Esophagus muscularis mucosa (tissue), 4 donors: ENCODE results near the gene GNGT1. TPM values are rescaled to one million over a fixed set of nuclear protein-coding genes. Genes with fewer than 3 reads are reported as not detected.

Experiments
- DNase-seq: peaks from one replicate; pipeline ENCODE4 v3.0.0-alpha.2; 2017; ENCODE audit errors: extremely low spot score
- H3K27ac ChIP-seq, 4 donors: fragments of 200-600 bp; sonication (generic); replicated peaks in 1 of 4; 1 replicate in 3 of 4; 2 replicates in 1 of 4; pipeline ENCODE4 v1.5.1; 2016 to 2019; ENCODE audit warnings: mild to moderate bottlenecking in 1 of 4
- H3K27me3 ChIP-seq, 4 donors: fragments of 200-600 bp; sonication (generic); one replicate each; pipeline versions ENCODE4 v1.5.1 to v1.6.0; 2016 to 2019
- H3K36me3 ChIP-seq, 4 donors: fragments of 200-600 bp; sonication (generic); one replicate each; pipeline ENCODE4 v1.5.1; 2016 to 2019
- H3K4me1 ChIP-seq, 4 donors: fragments of 200-600 bp; sonication (generic); one replicate each; pipeline ENCODE4 v1.5.1; 2016 to 2019
- H3K4me3 ChIP-seq, 4 donors: fragments of 200-600 bp; sonication (generic); 1 replicate in 2 of 4; 2 replicates in 2 of 4; pipeline ENCODE4 v1.5.1; 2016 to 2019; ENCODE audit warnings: mild to moderate bottlenecking in 4 of 4, moderate library complexity in 1 of 4
- H3K9me3 ChIP-seq, 4 donors: fragments of 200-600 bp; sonication (generic); 1 replicate in 3 of 4; 2 replicates in 1 of 4; pipeline ENCODE4 v1.5.1; 2016 to 2019
- EP300 ChIP-seq: sonication (generic); formaldehyde crosslinking; IDR thresholded peaks from one replicate; pipeline ENCODE4 v1.6.1; 2017; ENCODE audit warnings: antibody characterized with exemption
- POLR2A ChIP-seq: fragments of 450-650 bp; IDR thresholded peaks from one replicate; pipeline ENCODE4 v1.6.1; 2017; ENCODE audit warnings: antibody characterized with exemption, moderate library complexity, mild to moderate bottlenecking, low read depth
- POLR2AphosphoS5 ChIP-seq, 2 donors: sonication (generic); formaldehyde crosslinking; IDR thresholded peaks; one replicate each; pipeline ENCODE4 v1.6.1; 2017; ENCODE audit warnings: antibody characterized with exemption in 2 of 2
- whole genome bisulfite sequencing: methylation state at CpG from one replicate; pipeline ENCODE4 v1.1.5; 2018; 5-methylcytosine and 5-hydroxymethylcytosine counted together
- intact Hi-C: fragments of 100-400 bp; cut with DNase I; formaldehyde crosslinking; loops from one replicate; pipeline ENCODE4 v1.15.1; 2023
- total RNA-seq, 4 donors: library from RNA; depleted of rRNA; stranded (reverse); fragments of >200 nt; gene quantifications; one replicate each; pipeline versions ENCODE4 v1.1.0 to v1.2.1, GENCODE V29; 2016
- TF ChIP-seq, protein P1 (sequence below), 3 experiments: fragments of 200-600 bp in 2 of 3; fragments of 450-650 bp in 1 of 3; sonication (generic) in 2 of 3; IDR thresholded peaks; one replicate each; pipeline ENCODE4 v1.5.1; 2017 to 2019; ENCODE audit warnings: antibody characterized with exemption in 3 of 3, mild to moderate bottlenecking in 2 of 3, moderate library complexity in 1 of 3

GNGT1 gene
- total RNA-seq, 4 donors from 2014 or later: not detected

DNA sequence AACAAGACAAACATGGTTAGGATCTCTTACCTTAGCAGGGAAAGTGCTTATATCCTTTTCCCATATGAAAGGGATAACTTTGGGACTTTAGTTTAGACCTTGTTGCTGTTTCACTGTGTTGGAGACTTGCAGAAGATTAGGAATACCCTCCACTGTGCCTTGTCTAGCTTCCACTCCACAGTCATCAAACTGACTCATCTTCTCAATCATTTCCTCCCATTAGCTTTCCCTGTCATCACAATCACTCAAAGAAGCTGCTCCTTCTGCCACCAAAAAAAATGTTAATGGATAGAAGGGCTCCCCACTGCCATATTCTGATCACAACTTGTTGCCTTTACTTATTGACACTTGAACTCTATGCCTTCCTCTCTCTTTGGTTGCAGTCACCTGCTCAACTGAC, 31.9 kb downstream of the GNGT1 start:
- no peaks in the 10 kb centered on the region for H3K9me3 ChIP-seq
- no peaks in the 10 kb centered on the region for H3K36me3 ChIP-seq
- H3K27ac ChIP-seq: no peak overlapping the region
- H3K4me1 ChIP-seq: peaks cover 0 to 8% (median 0%) of the 10 kb centered on the region in 4 donors
- DNase-seq: no peak
- intact Hi-C loops: no loop called here
- TF ChIP-seq EP300: no peak
- TF ChIP-seq POLR2A: no peak
- TF ChIP-seq, protein P1, sequence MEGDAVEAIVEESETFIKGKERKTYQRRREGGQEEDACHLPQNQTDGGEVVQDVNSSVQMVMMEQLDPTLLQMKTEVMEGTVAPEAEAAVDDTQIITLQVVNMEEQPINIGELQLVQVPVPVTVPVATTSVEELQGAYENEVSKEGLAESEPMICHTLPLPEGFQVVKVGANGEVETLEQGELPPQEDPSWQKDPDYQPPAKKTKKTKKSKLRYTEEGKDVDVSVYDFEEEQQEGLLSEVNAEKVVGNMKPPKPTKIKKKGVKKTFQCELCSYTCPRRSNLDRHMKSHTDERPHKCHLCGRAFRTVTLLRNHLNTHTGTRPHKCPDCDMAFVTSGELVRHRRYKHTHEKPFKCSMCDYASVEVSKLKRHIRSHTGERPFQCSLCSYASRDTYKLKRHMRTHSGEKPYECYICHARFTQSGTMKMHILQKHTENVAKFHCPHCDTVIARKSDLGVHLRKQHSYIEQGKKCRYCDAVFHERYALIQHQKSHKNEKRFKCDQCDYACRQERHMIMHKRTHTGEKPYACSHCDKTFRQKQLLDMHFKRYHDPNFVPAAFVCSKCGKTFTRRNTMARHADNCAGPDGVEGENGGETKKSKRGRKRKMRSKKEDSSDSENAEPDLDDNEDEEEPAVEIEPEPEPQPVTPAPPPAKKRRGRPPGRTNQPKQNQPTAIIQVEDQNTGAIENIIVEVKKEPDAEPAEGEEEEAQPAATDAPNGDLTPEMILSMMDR (IDR thresholded peaks at IDR 0.05): no peak
- no peak for TF ChIP-seq POLR2AphosphoS5 (IDR thresholded peaks at IDR 0.05)
- no peak overlapping the region for H3K4me3 ChIP-seq
- H3K27me3 ChIP-seq: no peaks in the 10 kb centered on the region

- H3K36me3 ChIP-seq: no peaks in the 10 kb centered on the region
- H3K27me3 ChIP-seq: no peaks in the 10 kb centered on the region
- no peak overlapping the region for H3K4me3 ChIP-seq
- no peak for TF ChIP-seq POLR2A
- TF ChIP-seq, protein P1 (IDR thresholded peaks at IDR 0.05): no peak
- TF ChIP-seq EP300: no peak
- TF ChIP-seq POLR2AphosphoS5 (IDR thresholded peaks at IDR 0.05): no peak
- intact Hi-C loops: no loop called here
- H3K4me1 ChIP-seq: peaks cover 0 to 19% (median 0%) of the 10 kb centered on the region in 4 donors
- no peak for DNase-seq
- WGBS: 83% methylated on average over 2 of the region's 2 CpGs
- H3K9me3 ChIP-seq: no peaks in the 10 kb centered on the region
- no peak overlapping the region for H3K27ac ChIP-seq
These were observed 35.6 kb downstream of the GNGT1 start for GRCh38 chr7:93941945-93942344.

DNA sequence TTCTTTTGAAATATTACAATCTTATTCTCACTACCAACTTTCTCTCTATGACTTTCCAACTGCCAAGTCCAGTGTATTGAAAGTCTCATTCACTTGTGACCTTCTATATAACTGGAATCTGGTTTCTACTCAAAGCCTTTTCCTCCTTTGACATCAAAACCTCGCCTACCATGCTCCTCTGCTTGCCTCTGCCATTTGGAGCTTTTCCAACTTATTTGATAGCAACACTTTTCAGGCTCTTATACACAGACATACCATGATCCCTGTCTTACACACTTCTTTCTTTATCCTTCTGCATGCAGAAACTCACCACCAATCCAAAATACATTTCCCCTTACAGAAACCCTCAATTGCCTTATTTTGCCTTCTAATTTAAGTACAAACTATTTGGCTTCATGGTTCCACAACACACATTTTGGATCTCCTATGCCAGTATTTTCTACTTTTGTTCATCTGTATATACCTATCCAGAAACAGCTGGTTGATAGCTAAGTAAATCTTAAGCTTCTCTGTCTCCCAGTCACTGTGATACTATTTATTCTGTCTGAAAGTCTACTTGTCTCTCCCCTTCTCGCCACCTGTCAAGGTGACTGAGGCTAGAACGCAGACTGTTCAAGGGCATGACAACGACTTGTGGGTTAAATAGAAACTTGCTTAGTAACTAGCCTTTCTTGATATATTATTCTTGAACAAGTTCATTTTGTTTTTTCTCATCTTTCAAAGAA, 37.6 kb downstream of the GNGT1 start:
- Histone ChIP-seq H3K4me3 (no peak overlapping the region), H3K27ac (no peak overlapping the region), H3K27me3 (no peaks in the 10 kb centered on the region), H3K36me3 (no peaks in the 10 kb centered on the region), H3K9me3 (no peaks in the 10 kb centered on the region), H3K4me1 (peaks cover 0 to 19% (median 0%) of the 10 kb centered on the region in 4 donors)
- WGBS: 47% methylated on average over 4 of the region's 4 CpGs
- DNase-seq: no peak
- TF ChIP-seq EP300 (no peak), POLR2A (no peak), POLR2AphosphoS5 (IDR thresholded peaks at IDR 0.05) (no peak)
- TF ChIP-seq, protein P1 (IDR thresholded peaks at IDR 0.05): no peak
- intact Hi-C loops: no loop called here

- no peak for TF ChIP-seq EP300
- TF ChIP-seq, protein P1 (IDR thresholded peaks at IDR 0.05): no peak
- no peak for TF ChIP-seq POLR2A
- no peak for TF ChIP-seq POLR2AphosphoS5 (IDR thresholded peaks at IDR 0.05)
- Histone ChIP-seq H3K9me3 (no peaks in the 10 kb centered on the region), H3K4me3 (no peak overlapping the region), H3K4me1 (peaks cover 0 to 19% (median 0%) of the 10 kb centered on the region in 4 donors), H3K36me3 (no peaks in the 10 kb centered on the region), H3K27ac (no peak overlapping the region), H3K27me3 (no peaks in the 10 kb centered on the region)
- DNase-seq: no peak
- 15% methylated on average over 1 of the region's 1 CpG for WGBS
- intact Hi-C loops: no loop called here
These were observed 38.3 kb downstream of the GNGT1 start for GRCh38 chr7:93944673-93945072.
